SK-N-SH (cell line): Measurements from ENCODE around the gene USE1. TPM values are rescaled to one million over a fixed set of nuclear protein-coding genes. Genes with fewer than 3 reads are reported as not detected.

ENCODE experiments used
- CTCF ChIA-PET: fragments of 300-600, 350-600 bp; formaldehyde crosslinking; extraction: SDS; loops from one replicate; lab custom pipeline; 2021; lab: Yijun Ruan, JAX
- POLR2A ChIA-PET: fragments of 350-600 bp; sonication (Branson Sonifier 250); formaldehyde crosslinking; extraction: SDS; loops from one replicate; lab custom pipeline; 2020; ENCODE audit warnings: antibody characterized with exemption, inconsistent platforms; lab: Yijun Ruan, JAX
- DNase-seq: peaks from one replicate; pipeline ENCODE4 v3.0.0; 2012
- H2AFZ ChIP-seq: fragments of 200-600 bp; sonication (generic); 2 replicates; pipeline ENCODE4 v1.8.1; 2016; ENCODE audit warnings: antibody characterized with exemption, mild to moderate bottlenecking, low read depth
- H3F3A ChIP-seq: fragments of 200-600 bp; sonication (generic); replicated peaks from 2 replicates; pipeline ENCODE3; 2016; ENCODE audit warnings: antibody characterized with exemption, mild to moderate bottlenecking; ENCODE audit not compliant: insufficient read depth
- H3K27ac ChIP-seq, 2 experiments: fragments of 200-500 bp in 1 of 2; fragments of 200-600 bp in 1 of 2; sonication (Bioruptor generic) in 1 of 2; sonication (generic), shearing (Covaris generic) in 1 of 2; 2 replicates each; pipeline versions ENCODE4 v1.5.1 to v1.6.1; 2014 to 2016; ENCODE audit warnings: low read depth in 2 of 2, inconsistent platforms in 1 of 2, low read length in 1 of 2, mild to moderate bottlenecking in 1 of 2, mixed read lengths in 1 of 2
- H3K27me3 ChIP-seq: fragments of 200-600 bp; sonication (generic), shearing (Covaris generic); 2 replicates; pipeline ENCODE4 v1.6.1; 2016; ENCODE audit warnings: mixed run types; ENCODE audit not compliant: insufficient read depth
- H3K36me3 ChIP-seq, 2 experiments: fragments of 200-500 bp in 1 of 2; fragments of 200-600 bp in 1 of 2; sonication (Bioruptor generic) in 1 of 2; sonication (generic) in 1 of 2; replicated peaks in 1 of 2; 2 replicates each; pipeline versions ENCODE3 to v1.5.1; 2014 to 2016; ENCODE audit warnings: low read length in 1 of 2, mild to moderate bottlenecking in 1 of 2; ENCODE audit not compliant: insufficient read depth in 2 of 2, control insufficient read depth in 1 of 2
- H3K4me1 ChIP-seq, 2 experiments: fragments of 200-500 bp in 1 of 2; fragments of 200-600 bp in 1 of 2; sonication (Bioruptor generic) in 1 of 2; sonication (generic), shearing (Covaris generic) in 1 of 2; 2 replicates each; pipeline versions ENCODE4 v1.5.1 to v1.6.1; 2014 to 2016; ENCODE audit warnings: low read depth in 1 of 2, low read length in 1 of 2, mixed run types in 1 of 2; ENCODE audit not compliant: insufficient read depth in 2 of 2, control insufficient read depth in 1 of 2
- H3K4me2 ChIP-seq: fragments of 200-600 bp; sonication (generic), shearing (Covaris generic); 2 replicates; pipeline ENCODE4 v1.6.1; 2017; ENCODE audit warnings: mixed run types
- H3K4me3 ChIP-seq, 2 experiments: fragments of 200-500 bp in 1 of 2; fragments of 200-600 bp in 1 of 2; sonication (Bioruptor generic) in 1 of 2; sonication (generic), shearing (Covaris generic) in 1 of 2; 2 replicates each; pipeline versions ENCODE4 v1.5.1 to v1.8.1; 2014 to 2016; ENCODE audit warnings: low read depth in 2 of 2, inconsistent platforms in 1 of 2, low read length in 1 of 2, mild to moderate bottlenecking in 1 of 2, mixed read lengths in 1 of 2, moderate library complexity in 1 of 2
- H3K79me2 ChIP-seq: fragments of 200-600 bp; sonication (generic); 2 replicates; pipeline ENCODE4 v1.8.1; 2017; ENCODE audit warnings: mild to moderate bottlenecking; ENCODE audit not compliant: insufficient read depth
- H3K9ac ChIP-seq: fragments of 200-600 bp; sonication (generic); 2 replicates; pipeline ENCODE4 v1.6.1; 2017; ENCODE audit warnings: mixed run types
- H3K9me2 ChIP-seq: fragments of 200-600 bp; sonication (generic); 2 replicates; pipeline ENCODE4 v1.6.1; 2017; ENCODE audit warnings: mixed run types
- H3K9me3 ChIP-seq: fragments of 200-600 bp; sonication (generic); 2 replicates; pipeline ENCODE4 v1.6.1; 2017; ENCODE audit warnings: mixed run types, mild to moderate bottlenecking, moderate library complexity
- H4K20me1 ChIP-seq: fragments of 200-600 bp; sonication (generic); 2 replicates; pipeline ENCODE4 v1.6.1; 2017; ENCODE audit warnings: mild to moderate bottlenecking, mixed run types; ENCODE audit not compliant: insufficient read depth
- CTCF ChIP-seq: fragments of 200-600 bp; sonication (generic); IDR thresholded peaks from 2 replicates; pipeline ENCODE4 v1.6.1; 2017; ENCODE audit warnings: antibody characterized with exemption, mild to moderate bottlenecking, moderate library complexity
- FOXJ3 ChIP-seq: sonication (generic); formaldehyde crosslinking; IDR thresholded peaks from 2 replicates; pipeline ENCODE4 v1.5.1; 2020; ENCODE audit warnings: mild to moderate bottlenecking, missing genetic modification reagents
- GATA2 ChIP-seq: sonication (generic); formaldehyde crosslinking; IDR thresholded peaks from 2 replicates; pipeline ENCODE4 v1.5.0; 2020; ENCODE audit warnings: mild to moderate bottlenecking, missing genetic modification reagents
- NFIC ChIP-seq: IDR thresholded peaks from 2 replicates; pipeline ENCODE4 v1.4.0; 2012; ENCODE audit warnings: borderline replicate concordance
- POLR2AphosphoS5 ChIP-seq: IDR thresholded peaks from 2 replicates; pipeline ENCODE4 v1.6.1; 2012; ENCODE audit warnings: low read depth, low read length
- RAD21 ChIP-seq: IDR thresholded peaks from 2 replicates; pipeline ENCODE4 v1.6.1; 2012; ENCODE audit warnings: mild to moderate bottlenecking, low read length
- REST ChIP-seq: IDR thresholded peaks from 2 replicates; pipeline ENCODE4 v1.6.1; 2012; ENCODE audit warnings: mild to moderate bottlenecking, low read depth, low read length, moderate library complexity
- SMC3 ChIP-seq: IDR thresholded peaks from 2 replicates; pipeline ENCODE4 v1.6.1; 2012; ENCODE audit warnings: low read depth, low read length, improper control_type of control experiment
- USF1 ChIP-seq: IDR thresholded peaks from 2 replicates; pipeline ENCODE4 v1.4.0; 2012; ENCODE audit warnings: low read depth, borderline replicate concordance
- WGBS: methylation state at CpG from one replicate; pipeline ENCODE4 v1.1.6; 2017; ENCODE audit warnings: low lambda C conversion rate; 5-methylcytosine and 5-hydroxymethylcytosine counted together
- polyA plus RNA-seq, 3 experiments: library from polyadenylated mRNA; depleted of rRNA; stranded (reverse); fragments of >200 nt; gene quantifications; 2 replicates each; pipeline ENCODE4 v1.2.3, GENCODE V29; 2012

The USE1 gene
- polyA plus RNA-seq, 1 of the 3 experiments (the other 2 are of a cell fraction) = 81.8 TPM

GRCh38 chr19:17202713-17203112 is 12.4 kb upstream of the USE1 start:
- H3K79me2 ChIP-seq = no peaks in the 10 kb centered on the region
- H3K27ac ChIP-seq = no peak overlapping the region
- no peaks in the 10 kb centered on the region for H3K4me1 ChIP-seq
- ChIA-PET CTCF (no interaction called here), POLR2A (interaction anchor here (0.7 kb wide), 1 partner anchor 543 kb away, joined by 5 read pairs; no protein-coding TSS in a partner anchor)
- no peak overlapping the region for H3K4me3 ChIP-seq
- peaks cover 12 to 35% of the 10 kb centered on the region in 2 experiments for H3K36me3 ChIP-seq
- H3K9ac ChIP-seq = no peak overlapping the region
- WGBS = 94% methylated on average over 15 of the region's 17 CpGs
- H3K9me2 ChIP-seq = no peaks in the 10 kb centered on the region
- H3K27me3 ChIP-seq = no peaks in the 10 kb centered on the region
- DNase-seq = no peak
- no peaks in the 10 kb centered on the region for H3K9me3 ChIP-seq
- no peaks in the 10 kb centered on the region for H3F3A ChIP-seq
- no peak overlapping the region for H3K4me2 ChIP-seq
- no peak for TF ChIP-seq POLR2AphosphoS5
- TF ChIP-seq FOXJ3 (CRISPR knock-in tag) = no peak
- no peak for TF ChIP-seq NFIC
- TF ChIP-seq REST = no peak
- no peak for TF ChIP-seq CTCF
- no peak for TF ChIP-seq GATA2 (CRISPR knock-in tag)
- no peaks in the 10 kb centered on the region for H4K20me1 ChIP-seq
- H2AFZ ChIP-seq = no peak overlapping the region

GRCh38 chr19:17205237-17206140 is 9.7 kb upstream of the USE1 start:
- 70% methylated on average over 2 of the region's 27 CpGs for WGBS

More at GRCh38 chr19:17205237-17206140, 9.7 kb upstream of the USE1 start:
- Histone ChIP-seq H3K36me3 (peaks cover 13 to 44% of the 10 kb centered on the region in 2 experiments), H2AFZ (no peak overlapping the region), H3K9ac (no peak overlapping the region), H3K4me2 (no peak overlapping the region), H3K27ac (no peak overlapping the region), H3K4me3 (no peak overlapping the region), H3K4me1 (no peaks in the 10 kb centered on the region), H3K9me3 (no peaks in the 10 kb centered on the region), H3K27me3 (no peaks in the 10 kb centered on the region), H3K9me2 (no peaks in the 10 kb centered on the region), H4K20me1 (no peaks in the 10 kb centered on the region), H3F3A (peaks cover 6% of the 10 kb centered on the region), H3K79me2 (no peaks in the 10 kb centered on the region)
- ChIA-PET CTCF (interaction anchor here (0.7 to 4.1 kb wide), 13 partner anchors 9 to 137 kb away, joined by 3 to 22 read pairs (median 3); partner anchors contain the start of genes ANKLE1, BABAM1, HAUS8 and MYO9B), POLR2A (interaction anchor here (1.2 kb wide), 1 partner anchor 9 kb away, joined by 4 read pairs; the partner anchor contains the start of gene USE1)
- DNase-seq = peak; percentile 74
- TF ChIP-seq USF1 (no peak), CTCF (peak; percentile 61), RAD21 (peak; percentile 68), SMC3 (peak; percentile 68)
